D721Med (cell line): ENCODE results near the gene RCBTB1.

Experiments
- DNase-seq: peaks from one replicate; pipeline ENCODE4 v3.0.0; 2011; ENCODE audit warnings: low spot score; ENCODE audit not compliant: insufficient read length
- FAIRE-seq: peaks from 2 replicates; lab custom pipeline; 2011; peaks lifted over from hg19 to GRCh38; lab: Jason Lieb, UNC
- TF ChIP-seq, protein P1 (sequence below): IDR thresholded peaks from 2 replicates; pipeline ENCODE4 v1.5.1; 2012; ENCODE audit warnings: mild to moderate bottlenecking, control low read depth; ENCODE audit not compliant: insufficient read depth; ENCODE audit errors: missing control alignments

Gene RCBTB1

DNA sequence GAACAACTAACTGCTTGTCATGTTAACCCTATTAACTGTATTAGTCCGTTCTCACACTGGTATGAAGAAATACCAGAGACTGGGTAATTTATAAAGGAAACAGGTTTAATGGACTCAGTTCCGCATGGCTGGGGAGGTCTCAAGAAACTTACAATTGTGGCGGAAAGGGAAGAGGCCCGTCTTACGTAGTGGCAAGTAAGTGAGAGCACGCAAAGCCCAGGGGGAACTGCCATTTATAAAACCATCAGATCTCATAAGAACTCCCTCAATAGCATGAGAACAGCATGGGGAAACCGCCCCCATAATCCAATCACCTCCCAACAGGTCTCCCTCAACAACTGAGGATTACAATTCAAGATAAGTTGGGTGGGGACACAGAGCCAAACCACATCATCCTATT is 54.9 kb downstream of the RCBTB1 start:
- TF ChIP-seq, protein P1, sequence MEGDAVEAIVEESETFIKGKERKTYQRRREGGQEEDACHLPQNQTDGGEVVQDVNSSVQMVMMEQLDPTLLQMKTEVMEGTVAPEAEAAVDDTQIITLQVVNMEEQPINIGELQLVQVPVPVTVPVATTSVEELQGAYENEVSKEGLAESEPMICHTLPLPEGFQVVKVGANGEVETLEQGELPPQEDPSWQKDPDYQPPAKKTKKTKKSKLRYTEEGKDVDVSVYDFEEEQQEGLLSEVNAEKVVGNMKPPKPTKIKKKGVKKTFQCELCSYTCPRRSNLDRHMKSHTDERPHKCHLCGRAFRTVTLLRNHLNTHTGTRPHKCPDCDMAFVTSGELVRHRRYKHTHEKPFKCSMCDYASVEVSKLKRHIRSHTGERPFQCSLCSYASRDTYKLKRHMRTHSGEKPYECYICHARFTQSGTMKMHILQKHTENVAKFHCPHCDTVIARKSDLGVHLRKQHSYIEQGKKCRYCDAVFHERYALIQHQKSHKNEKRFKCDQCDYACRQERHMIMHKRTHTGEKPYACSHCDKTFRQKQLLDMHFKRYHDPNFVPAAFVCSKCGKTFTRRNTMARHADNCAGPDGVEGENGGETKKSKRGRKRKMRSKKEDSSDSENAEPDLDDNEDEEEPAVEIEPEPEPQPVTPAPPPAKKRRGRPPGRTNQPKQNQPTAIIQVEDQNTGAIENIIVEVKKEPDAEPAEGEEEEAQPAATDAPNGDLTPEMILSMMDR = no peak
- FAIRE-seq (no peak), DNase-seq (no peak)

DNA sequence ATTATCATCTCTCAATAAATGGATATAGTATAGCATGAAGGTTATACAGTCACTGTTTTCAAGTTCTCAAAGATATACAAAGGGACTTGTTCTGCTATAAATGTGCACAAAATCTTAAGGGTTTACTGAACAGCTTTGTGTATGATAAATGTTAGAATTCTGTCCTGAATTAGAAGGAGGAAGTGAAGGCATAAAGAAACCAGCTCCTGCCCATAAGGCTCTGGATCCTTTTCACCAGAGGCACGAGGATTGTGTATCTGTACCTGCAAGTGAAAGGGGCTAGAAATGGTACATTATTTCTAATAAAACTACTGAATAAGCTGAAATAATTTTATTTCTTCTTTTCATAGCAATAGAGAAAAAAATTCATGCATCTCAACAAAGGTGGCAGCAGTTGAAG is 57.2 kb downstream of the RCBTB1 start:
- DNase-seq (no peak), FAIRE-seq (no peak)
- TF ChIP-seq, protein P1 = no peak

DNA sequence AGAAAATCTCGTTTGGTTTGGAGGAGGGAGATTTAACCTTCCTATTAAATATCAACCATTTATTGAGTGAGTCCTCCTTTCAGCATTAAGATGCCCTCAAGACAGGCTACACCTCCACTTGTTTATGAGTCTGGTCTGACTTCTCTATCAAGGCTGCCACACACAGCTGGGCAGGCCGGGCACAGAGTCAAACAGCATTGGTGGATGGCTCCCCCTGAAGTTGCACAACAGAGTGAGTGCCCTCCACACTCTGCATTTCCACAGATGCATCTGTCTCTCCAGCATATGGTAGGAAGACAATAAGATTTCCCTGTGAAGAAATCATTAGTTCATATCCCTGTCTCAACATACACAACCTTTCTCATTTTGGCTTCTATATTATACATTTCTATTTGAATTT is 58.2 kb downstream of the RCBTB1 start:
- TF ChIP-seq, protein P1 = no peak
- FAIRE-seq (no peak), DNase-seq (no peak)

DNA sequence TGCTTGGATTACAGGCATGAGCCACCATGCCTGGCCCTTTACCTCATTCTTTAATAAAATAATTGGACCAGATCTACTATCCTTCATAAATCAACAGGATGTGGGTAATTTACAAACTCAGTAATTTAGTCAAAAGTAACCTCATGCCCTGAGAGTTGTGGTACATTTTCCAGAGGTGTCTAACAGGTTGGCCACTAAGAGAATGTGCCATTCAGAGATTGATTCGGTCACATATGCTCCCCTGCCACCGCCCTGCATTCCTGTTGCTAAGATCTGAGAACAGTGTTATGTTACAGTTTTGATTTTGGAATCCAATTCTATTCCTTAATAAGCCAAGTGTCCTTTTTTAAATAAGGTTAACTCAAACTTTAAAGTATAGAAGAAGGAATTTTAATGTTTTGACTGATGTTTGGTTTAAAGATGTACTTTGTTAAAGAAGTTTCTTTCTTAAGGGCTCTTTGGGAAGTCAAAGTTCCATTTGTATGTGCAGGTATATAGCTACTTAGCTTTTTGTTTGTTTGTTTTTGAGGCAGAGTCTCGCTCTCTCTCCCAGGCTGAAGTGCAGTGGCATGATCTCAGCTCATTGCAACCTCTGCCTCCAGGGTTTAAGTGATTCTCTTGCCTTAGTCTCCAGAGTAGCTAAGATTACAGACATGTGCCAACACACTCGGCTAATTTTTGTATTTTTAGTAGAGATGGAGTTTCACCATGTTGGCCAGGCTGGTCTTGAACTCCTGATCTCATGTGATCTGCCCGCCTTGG is 60.4 kb downstream of the RCBTB1 start:
- DNase-seq (no peak), FAIRE-seq (no peak)
- TF ChIP-seq, protein P1 = no peak

DNA sequence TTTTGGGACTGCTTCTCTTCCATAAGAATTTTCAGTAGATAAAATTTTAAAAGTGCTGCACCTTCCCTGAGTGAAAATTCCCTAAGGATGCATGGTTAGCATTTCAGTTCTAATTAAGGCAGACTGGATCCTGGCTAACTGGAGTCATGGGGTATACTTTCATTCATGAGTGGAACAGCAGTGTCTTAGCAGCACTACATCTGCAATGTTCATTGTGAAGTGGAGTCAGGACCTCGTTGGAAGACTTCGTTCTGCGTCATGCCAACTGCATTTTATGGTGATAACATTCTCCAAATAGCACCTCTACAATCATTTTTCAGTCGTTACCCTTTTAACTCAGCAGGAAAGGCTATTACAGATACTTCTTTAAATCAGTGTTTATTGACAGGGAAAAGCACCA is 64.1 kb downstream of the RCBTB1 start:
- no peak for FAIRE-seq
- no peak for DNase-seq
- TF ChIP-seq, protein P1 = no peak

DNA sequence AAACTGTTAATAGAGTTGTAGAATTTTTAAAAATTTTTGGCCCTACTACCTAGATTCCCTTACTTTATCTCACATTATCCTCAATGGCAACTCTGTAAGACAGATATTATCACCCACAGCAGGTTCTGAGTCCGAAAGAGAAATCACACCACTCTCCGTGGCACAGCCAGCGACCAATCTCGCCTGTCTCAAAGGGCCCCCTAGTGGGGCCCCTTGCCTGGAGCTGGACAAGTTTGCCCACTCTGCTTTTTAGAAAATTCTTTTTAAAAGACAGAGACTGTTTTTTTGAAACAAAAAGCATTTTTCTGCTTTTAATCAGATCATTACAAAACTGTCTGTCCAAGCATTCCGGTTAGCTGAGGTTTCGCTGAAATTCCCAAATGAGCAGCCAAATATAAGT is 67.9 kb downstream of the RCBTB1 start:
- FAIRE-seq (no peak), DNase-seq (no peak)
- TF ChIP-seq, protein P1 = no peak

DNA sequence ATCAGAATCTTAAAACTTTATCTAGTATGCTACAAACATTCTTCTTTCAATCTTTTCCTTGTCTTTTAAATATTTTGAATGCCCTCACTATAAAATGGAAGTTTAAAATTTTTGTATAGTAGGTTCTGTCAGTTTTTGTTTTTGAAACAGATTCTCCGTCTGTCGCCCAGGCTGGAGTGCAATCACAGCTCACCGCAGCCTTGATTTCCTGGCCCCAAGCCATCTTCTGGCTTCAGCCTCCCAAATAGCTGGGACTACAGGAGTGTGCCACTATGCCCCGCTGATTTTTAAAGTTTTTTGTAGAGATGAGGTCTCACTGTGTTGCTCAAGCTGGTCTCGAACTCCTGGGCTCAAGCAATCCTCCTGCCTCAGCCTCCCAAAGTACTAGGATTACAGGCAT is 68.9 kb downstream of the RCBTB1 start:
- FAIRE-seq (no peak), DNase-seq (no peak)

More for the DNA sequence above, 68.9 kb downstream of the RCBTB1 start:
- TF ChIP-seq, protein P1 = no peak
